T-helper 9 cell (primary cell): ENCODE data around the gene INCA1.
"Not testable (repeated sequence)": the region's sequence is repeated elsewhere in the genome, so short reads cannot be mapped to it uniquely, and the experiment has no call there.

ENCODE experiments used
- DNase-seq: peaks from one replicate; pipeline ENCODE4 v3.0.0-alpha.2; 2020
- total RNA-seq, 2 donors: gene quantifications; one replicate each; lab custom pipeline; 2026; lab: John Stamatoyannopoulos, UW

INCA1 gene
- 0 to 0.35 reads per million in 2 donors for total RNA-seq

DNA sequence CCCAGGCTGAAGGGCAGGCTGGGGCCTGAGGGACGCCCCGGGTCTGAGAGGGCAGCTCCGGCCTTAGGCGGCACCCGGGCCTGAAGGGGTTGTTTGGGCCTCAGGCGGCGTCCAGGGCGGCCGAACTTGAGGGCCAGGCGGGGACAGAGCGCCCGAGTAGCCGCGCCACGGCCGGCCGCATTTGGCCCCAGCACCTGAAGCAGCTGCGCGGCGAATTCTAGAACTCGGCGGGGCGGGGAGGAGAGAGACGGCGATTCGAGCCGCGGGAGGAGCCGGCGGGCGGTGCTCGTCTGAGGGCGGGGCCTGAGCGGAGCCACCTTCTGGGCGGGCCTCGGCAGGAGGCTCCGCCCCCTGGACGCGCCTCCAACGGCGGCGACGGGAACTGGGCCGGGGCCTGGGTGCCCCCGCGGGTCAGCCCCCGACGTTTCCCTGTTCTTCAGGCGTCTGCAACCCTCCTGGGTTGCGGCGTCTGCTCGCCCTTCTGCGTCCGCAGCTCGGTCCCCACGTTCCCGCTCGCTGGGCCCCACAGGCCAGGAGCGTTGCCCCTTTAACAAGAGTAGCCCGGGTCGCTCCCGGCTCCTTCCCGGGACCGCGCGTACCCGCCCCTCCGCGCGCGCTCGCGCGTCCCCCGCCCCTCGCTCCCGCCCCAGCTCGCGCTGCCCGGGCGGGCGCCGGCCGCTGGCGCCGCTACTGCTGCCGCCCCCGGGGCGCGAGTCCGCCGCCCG lies at the start of gene INCA1, which contains the start of gene KIF1C:
Gene INCA1, minus strand, starts transcription at position 221 of the 725 bp plus-strand sequence. CDS start 3,085 bp downstream, outside the sequence.
Gene KIF1C, plus strand, starts transcription at position 649 of the 725 bp plus-strand sequence. CDS start 2,297 bp downstream, outside the sequence.
- DNase-seq: peak; percentile 87

DNA sequence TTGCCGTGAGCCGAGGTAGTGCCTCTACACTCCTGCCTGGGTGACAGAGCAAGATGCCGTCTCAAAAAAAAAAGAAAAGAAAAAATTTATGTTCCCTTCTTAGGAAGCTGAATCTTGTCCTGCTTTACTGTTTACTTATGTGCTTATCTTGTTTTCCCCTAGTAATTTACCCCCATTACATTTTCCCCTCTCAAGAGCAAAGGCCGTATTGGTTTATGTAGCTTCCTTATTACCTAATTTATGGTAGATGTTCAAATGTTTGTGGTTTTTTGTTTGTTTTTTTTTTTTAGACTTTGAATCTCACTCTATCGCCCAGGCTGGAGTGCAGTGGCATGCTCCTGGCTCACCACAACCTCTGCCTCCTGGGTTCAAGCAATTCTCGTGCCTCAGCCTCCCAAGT lies 48.2 kb upstream of the INCA1 start:
- no peak for DNase-seq

DNA sequence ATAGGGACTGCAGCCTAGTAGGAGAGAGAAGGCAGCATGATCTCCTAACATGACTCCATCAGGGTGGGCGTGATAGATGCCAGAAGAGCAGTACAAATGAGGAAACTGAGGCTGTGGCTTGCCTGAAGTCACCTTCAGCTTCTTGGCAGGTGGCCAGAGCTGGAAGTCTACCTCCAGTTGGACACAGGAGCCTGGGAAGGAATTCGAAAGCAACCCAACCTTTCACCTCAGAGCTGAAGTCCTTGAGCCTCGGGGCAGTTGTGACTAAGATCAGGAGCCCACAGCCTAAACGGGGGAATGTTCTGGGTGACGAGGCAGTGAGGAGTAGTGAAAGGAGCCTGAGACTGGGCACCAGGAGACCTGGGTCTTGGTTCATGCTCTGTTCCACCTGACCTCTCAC lies 47.3 kb upstream of the INCA1 start:
- no peak for DNase-seq

- no peak for DNase-seq
Measured at GRCh38 chr17:5043524-5043923, 46.2 kb upstream of the INCA1 start.

GRCh38 chr17:5042157-5043022 lies 45.1 kb upstream of the INCA1 start:
- peak; percentile 20 for DNase-seq

- no peak for DNase-seq
Measured at GRCh38 chr17:5035315-5035714, 38.0 kb upstream of the INCA1 start, which contains the start of gene SLC52A1. SLC52A1 (minus strand) TSS chr17:5035426; CDS start chr17:5034606, 820 bp downstream.

- no peak for DNase-seq
Measured at GRCh38 chr17:5034651-5035050, 37.3 kb upstream of the INCA1 start.

DNA sequence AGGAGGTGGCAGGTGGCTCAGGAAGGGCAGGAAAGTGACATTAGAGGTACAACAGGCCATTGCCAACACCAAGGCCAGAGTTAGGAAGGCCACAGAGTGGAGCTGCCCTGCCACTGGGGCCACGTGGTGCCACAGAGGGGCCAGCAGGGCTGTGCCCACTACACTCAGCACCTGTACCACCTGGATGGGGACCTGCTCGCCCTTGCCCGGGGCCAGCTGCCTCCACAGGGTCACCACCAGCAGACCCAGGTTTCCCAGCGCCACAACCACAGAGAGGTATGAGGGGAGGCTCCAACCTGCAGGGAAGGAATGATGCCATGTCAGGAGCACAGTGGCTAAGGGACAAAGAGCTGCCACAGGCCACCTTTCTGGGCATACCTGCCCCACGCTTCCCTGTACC lies 36.7 kb upstream of the INCA1 start:
- no peak for DNase-seq

- no peak for DNase-seq
Measured at GRCh38 chr17:5033352-5034015, 36.2 kb upstream of the INCA1 start.

DNA sequence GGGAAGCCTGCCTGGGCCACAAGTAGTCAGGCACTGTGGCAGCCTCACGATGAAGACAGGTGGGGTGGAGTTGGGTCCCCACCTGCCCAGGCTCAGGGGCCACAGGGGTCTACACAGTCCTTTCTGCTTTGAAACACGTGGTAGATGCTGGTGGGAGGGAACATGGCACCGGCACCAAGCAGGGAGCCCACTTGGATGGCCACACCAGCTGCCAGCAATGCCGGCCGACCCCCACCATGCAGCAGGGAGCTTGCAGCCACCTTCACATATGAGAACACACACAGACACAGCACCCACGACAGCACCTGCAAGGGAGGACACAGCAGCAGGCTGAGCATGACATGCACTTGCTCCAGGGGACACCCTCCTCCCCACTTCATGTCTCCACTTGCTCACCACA lies 35.5 kb upstream of the INCA1 start:
- no peak for DNase-seq

GRCh38 chr17:5031365-5032082 lies 34.2 kb upstream of the INCA1 start:
- peak; percentile 80 for DNase-seq

- not testable (repeated sequence) for DNase-seq
Measured at GRCh38 chr17:5030168-5030567, 32.8 kb upstream of the INCA1 start.

- DNase-seq: no peak
Measured at GRCh38 chr17:5027916-5028315, 30.6 kb upstream of the INCA1 start.

DNA sequence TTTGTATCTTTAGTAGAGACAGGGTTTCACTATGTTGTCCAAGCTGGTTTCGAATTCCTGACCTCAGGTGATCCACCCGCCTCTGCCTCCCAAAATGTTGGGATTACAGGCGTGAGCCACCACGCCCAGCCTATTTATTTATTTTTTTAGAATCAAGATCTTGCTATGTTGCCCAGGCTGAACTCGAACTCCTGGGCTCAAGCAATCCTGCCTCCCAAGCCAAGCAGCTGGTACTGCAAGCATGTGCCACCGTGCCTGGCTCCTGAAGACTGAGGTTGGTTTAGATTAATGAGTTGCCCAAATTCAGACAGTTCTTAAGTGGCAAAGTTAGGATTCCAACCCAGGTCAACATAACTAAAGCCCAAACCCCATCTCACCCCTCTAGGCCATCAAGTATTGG lies 30.0 kb upstream of the INCA1 start:
- no peak for DNase-seq

- no peak for DNase-seq
Measured at GRCh38 chr17:5024604-5025003, 27.3 kb upstream of the INCA1 start.

DNA sequence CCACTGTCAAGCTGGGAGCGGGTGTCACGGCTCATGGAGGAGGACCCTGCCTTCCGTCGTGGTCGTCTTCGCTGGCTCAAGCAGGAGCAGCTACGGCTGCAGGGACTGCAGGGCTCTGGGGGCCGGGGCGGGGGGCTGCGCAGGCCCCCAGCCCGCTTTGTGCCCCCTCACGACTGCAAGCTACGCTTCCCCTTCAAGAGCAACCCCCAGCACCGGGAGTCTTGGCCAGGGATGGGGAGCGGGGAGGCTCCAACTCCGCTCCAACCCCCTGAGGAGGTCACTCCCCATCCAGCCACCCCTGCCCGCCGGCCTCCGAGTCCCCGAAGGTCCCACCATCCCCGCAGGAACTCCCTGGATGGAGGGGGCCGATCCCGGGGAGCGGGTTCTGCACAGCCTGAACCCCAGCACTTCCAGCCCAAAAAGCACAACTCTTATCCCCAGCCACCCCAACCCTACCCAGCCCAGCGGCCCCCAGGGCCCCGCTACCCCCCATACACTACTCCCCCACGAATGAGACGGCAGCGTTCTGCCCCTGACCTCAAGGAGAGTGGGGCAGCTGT lies 26.3 kb upstream of the INCA1 start:
- DNase-seq: no peak

- no peak for DNase-seq
Measured at GRCh38 chr17:5022171-5022711, 24.9 kb upstream of the INCA1 start.

DNA sequence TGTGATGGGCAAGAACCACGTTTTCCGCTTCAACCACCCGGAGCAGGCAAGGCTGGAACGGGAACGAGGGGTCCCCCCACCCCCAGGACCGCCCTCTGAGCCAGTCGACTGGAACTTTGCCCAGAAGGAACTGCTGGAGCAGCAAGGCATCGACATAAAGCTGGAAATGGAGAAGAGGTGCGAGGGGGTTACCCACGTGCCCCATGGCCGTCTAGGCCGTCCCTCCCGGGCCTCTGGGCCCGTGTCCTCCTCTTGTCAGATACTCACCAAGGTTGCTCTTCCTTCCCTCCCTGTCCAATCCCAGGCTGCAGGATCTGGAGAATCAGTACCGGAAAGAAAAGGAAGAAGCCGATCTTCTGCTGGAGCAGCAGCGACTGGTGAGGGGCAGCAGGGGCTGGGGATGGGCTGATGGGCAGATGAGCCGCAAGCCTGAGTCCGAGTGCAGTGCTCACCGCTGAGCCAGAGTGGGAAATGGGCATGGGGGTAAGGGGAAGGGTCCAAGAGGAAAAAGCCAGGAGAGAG lies 23.2 kb upstream of the INCA1 start:
- DNase-seq: no peak

DNA sequence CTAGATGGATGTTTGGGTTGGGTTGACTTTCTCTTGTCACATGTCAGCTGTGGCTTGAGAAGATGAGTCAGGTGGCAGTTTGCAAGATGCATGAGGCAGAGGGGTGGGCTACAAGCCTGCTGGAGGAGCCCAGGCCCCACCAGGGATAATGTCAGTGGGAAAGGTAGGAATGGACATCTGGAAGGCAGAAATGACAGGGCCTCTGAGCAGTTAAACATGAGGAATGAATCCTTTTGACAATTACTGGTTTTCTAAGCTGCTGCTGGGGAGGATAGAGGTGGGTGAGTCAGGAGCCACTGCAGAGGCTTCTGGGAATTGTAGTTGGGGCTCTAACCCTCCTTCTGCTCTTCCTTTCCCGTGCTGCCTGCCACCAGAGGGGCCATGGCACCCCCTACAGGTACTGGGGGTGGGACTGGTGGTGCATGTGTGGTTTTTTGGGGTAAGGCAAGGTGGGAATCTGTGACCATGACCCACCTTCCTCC lies 22.2 kb upstream of the INCA1 start:
- no peak for DNase-seq

DNA sequence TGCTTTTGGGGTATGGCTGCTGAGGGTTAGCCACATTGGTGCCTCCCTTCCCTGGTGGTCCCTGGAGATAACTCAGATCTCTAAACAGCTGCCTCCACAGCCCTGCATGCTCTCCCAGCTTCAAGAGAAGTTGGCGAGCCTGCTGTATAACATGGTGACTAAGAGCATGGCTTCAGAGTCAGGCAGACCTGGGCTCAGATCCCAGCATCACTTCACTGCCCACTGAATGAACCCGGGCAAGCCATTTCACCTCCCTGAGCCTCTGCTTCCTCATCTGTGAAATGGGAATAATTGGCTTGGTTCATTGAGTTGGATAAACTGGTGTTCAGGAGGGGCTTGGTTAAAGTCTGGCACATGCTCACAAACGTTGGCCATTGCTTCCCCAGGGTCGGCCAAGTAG lies 17.0 kb upstream of the INCA1 start:
- DNase-seq: no peak

GRCh38 chr17:5011928-5012327 lies 14.6 kb upstream of the INCA1 start:
- no peak for DNase-seq
